IMR-90 (cell line): ENCODE measurements around the gene LRRC42.

Experiments used
- CEBPB ChIP-seq: IDR thresholded peaks from 2 replicates; pipeline ENCODE4 v1.6.1; 2012; ENCODE audit warnings: low read depth, low read length, improper control_type of control experiment
- CHD1 ChIP-seq: IDR thresholded peaks from 2 replicates; pipeline ENCODE4 v1.6.1; 2012; ENCODE audit warnings: low read depth, low read length, improper control_type of control experiment
- CTCF ChIP-seq: conservative IDR thresholded peaks from 2 replicates; pipeline ENCODE4 v1.5.1; 2012; ENCODE audit warnings: mild to moderate bottlenecking, low read depth, low read length, improper control_type of control experiment
- MXI1 ChIP-seq: IDR thresholded peaks from 2 replicates; pipeline ENCODE4 v1.6.1; 2012; ENCODE audit warnings: low read depth, mild to moderate bottlenecking, low read length, moderate library complexity, borderline replicate concordance
- POLR2A ChIP-seq: IDR thresholded peaks from 2 replicates; pipeline ENCODE4 v1.6.1; 2012; ENCODE audit warnings: mild to moderate bottlenecking, low read depth, low read length
- RAD21 ChIP-seq: IDR thresholded peaks from 2 replicates; pipeline ENCODE4 v1.6.1; 2012; ENCODE audit warnings: low read length, improper control_type of control experiment
- RCOR1 ChIP-seq: IDR thresholded peaks from 2 replicates; pipeline ENCODE4 v1.6.1; 2012; ENCODE audit warnings: mild to moderate bottlenecking, low read length, improper control_type of control experiment; ENCODE audit not compliant: insufficient replicate concordance
- RFX5 ChIP-seq: IDR thresholded peaks from 2 replicates; pipeline ENCODE4 v1.8.0; 2012; ENCODE audit warnings: low read depth, mild to moderate bottlenecking, low read length, moderate library complexity

GRCh38 chr1:53992085-53992874 lies 46.1 kb downstream of the LRRC42 start:
- TF ChIP-seq POLR2A (no peak), CTCF (no peak), RFX5 (no peak), CEBPB (no peak), RAD21 (peak; percentile 28; the same call in 1 of the 2 replicates), CHD1 (no peak), MXI1 (no peak), RCOR1 (no peak)
